CD4-positive, alpha-beta T cell treated with Interleukin-15 for 4 hours (primary cell): Measurements from ENCODE around the gene TMPRSS2.

Source experiments
- DNase-seq: peaks from one replicate; pipeline ENCODE4 v3.0.0-alpha.2; 2020; ENCODE audit warnings: low spot score

The TMPRSS2 gene

DNA sequence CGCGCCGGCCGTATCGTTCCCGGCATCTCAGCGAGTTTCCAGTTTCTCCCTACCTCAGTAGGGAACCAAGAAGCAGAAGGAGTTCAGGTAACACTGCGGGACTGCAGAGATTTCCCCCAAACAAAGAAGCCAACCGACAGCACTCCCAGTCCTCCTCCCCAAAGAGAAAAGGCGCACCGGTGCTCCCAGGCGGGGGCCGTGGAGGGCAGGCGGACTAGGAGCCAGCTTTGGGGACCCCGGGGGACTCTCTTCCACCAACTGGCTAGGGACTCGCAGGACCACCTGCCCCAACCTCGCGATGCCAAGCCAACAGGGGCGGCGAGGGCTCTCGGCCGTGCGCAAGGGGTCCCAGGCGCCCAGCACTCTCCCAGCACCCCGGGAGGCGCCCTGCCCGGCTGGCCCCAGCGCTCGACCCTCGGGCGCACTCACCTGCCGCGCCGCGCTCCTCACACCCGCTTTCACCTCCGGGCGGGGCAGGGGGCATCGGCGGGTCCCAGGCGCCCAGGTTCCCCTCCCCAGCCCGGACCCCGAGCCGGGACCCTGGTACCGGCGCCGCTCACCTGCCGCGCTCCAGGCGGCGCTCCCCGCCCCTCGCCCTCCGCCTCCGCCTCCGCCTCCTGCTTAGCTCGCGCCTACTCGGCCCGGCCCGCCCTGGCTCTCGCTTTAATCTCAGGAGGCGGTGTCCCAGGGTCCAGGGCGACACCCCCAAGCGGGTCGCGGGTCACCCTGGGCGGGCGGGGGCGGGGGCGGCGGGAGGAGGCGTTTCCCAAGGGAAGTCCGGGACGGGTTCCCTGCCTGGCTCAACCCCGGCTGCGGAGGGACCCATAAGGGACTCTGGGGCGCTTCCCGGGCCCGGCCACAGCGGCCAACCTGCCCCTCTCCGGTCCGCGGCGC, at the start of gene TMPRSS2:
TMPRSS2 (minus strand) TSS at position 638 of the 894 bp plus-strand sequence. CDS start 10,025 bp downstream, outside the sequence.
- DNase-seq, result no peak

GRCh38 chr21:41555057-41555456, 47.1 kb upstream of the TMPRSS2 start:
- no peak for DNase-seq

DNA sequence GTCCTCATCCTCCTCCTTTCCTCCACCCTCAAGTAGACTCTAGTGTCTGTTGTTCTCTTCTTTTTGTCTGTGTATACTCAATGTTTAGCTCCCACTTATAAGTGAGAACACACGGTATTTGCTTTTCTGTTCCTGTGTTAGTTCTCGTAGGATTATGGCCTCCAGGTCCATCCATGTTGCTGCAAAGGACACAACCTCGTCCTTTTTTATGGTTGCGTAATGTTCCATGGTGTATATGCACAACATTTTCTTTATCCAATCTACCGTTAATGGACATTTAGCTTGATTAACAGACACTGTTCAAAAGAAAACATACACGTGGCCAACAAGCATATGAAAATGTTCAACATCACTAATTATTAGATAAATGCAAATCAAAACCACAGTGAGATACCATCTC, 44.3 kb upstream of the TMPRSS2 start:
- no peak for DNase-seq

GRCh38 chr21:41548781-41549180, 40.8 kb upstream of the TMPRSS2 start:
- no peak for DNase-seq

DNA sequence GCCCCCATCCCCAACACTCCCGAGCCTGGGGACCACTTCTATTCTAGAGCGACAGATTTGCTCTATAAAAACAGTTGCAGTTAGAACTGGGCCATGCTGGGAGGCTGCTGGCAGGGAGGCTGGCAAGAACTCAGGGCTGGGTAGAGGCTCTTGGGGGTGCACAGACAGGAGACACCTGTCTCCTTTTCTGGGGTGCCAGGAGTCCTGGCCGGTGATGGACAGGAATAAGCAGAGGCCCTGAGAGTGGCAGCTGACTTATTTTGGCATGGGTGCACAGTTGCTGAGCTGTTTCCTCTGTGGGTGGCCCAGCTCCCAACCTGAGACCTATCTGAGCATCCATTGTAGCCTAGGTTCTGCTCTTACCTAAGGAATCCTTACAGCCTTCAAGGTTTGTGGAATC, 39.2 kb upstream of the TMPRSS2 start:
- no peak for DNase-seq

DNA sequence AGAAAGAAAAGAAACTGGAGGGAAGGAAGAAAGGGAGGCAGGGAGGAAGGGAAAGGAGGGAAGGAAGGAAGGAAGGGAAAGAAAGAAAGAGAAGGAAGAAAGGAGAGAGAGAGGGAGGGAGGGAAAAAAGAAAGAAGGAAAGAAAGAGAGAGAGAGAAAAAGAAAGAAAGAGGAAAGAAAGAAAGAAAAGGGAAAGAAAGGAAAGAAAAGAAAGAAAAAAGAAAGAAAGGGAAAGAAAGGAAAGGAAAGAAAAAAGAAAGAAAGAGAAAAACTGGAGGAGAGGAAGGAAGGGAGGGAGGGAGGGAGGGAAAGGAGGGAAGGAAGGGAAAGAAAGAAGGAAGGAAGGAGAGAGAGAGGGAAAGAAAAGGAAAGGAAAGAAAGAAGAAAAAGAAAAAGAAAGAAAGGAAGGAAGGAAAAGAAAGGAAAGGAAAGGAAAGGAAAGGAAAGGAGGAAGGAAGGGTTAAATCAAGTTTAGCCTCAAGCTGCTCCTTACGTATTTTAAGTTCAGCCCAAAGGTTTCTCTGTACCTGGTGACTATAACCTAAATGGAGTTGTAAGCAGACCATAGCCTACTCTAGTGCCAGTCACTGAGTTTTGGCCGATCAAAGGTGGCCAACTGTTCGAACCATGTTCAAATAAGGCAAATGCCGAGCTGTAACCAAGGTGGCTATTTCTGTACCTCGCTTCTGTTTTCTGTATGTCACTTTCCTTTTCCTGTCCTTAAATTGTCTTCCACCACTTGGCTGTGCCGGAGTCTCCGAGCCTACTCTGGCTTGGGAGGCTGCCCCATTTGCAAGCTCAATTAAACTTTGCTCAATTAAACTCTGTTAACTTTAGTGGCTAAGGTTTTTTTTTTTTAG, 37.8 kb upstream of the TMPRSS2 start:
- DNase-seq, result no peak

DNA sequence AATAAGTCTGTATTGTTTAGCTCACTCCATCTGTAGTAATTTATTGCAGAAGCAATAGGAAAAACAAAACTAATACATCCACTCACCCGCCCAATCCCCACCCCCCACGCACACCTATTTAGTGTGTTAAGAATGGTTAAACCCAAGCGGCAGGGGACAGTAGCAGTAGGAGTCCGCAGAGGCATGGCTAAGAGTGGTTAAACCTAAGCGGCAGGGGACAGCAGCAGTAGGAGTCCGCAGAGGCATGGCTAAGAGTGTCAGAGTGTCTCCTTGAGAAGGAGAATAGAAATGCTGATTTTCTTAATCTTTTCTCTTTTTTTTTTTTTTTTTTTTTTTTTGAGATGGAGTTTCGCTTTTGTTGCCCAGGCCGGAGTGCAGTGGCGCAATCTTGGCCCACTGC, 34.8 kb upstream of the TMPRSS2 start:
- DNase-seq, result no peak

DNA sequence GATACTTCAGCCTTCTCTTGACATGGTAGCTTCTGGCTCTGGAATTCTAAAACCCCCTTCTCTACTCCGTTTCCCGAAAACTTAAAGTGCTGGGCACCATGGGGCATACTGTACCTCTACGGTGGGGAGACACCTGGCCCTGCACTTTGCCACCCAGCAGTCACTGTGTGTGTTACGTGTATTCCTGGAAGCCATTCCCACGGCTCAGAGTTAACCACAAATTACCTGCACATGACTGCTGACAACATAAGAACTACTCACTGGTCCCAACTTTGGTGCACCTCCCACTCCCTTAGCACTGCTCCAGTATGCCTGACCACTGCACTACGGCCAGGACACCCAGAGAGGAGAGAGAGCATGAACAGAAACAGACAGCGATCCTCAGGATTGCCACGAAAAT, 29.4 kb upstream of the TMPRSS2 start:
- no peak for DNase-seq

GRCh38 chr21:41536827-41537103, 28.8 kb upstream of the TMPRSS2 start:
- DNase-seq, result no peak

- no peak for DNase-seq
Observed at GRCh38 chr21:41536076-41536826, 28.3 kb upstream of the TMPRSS2 start.

DNA sequence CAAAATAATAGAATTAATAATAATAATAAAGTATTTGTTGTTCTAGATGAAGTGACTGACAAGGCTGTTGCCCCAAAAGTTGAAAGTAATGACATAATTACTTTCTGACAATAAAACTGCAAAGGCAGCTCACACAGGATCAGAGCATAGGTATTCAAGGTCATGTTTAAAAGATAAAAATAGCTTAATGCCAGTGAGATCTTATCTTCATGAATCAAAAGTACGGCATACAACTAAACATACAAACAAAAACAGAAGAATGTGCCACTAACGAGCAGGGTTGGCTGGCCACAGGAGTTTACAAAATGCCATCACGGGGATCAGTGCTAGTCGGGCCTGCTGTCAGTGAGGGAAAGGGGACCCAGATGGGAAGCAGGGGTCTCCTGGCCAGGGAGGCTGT, 22.4 kb upstream of the TMPRSS2 start:
- no peak for DNase-seq

- DNase-seq, result no peak
Observed at GRCh38 chr21:41529769-41530168, 21.8 kb upstream of the TMPRSS2 start.

DNA sequence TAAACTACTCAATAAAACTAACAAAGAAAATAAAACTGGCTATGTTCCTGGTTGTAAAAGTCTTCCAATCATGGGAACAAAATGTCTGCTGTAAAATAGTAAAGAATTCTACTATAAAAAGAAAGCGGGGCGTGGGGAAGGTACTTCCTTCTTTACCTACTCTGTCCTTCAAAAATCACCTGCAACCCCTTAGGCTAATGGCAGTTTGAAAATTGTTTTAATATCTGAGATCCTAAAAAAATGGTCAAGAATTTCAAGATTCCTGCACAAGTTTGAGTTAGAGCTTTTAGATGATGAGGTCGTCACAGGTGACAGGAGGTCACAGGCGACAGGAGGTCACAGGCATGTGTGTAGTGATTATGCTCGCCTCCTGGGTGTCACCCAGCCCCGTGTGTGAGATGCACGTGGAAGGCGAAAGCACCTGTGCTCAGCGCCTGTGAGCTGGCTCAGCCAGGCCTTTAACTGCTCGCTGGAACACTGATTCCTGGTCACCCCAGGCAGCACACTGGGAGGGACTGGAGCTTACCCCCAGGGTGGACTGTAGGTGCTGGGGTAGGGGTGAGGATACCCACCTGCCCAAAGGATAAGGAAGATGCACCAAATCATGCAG, 18.6 kb upstream of the TMPRSS2 start:
- DNase-seq, result no peak

- no peak for DNase-seq
Observed at GRCh38 chr21:41523175-41523574, 15.2 kb upstream of the TMPRSS2 start.

DNA sequence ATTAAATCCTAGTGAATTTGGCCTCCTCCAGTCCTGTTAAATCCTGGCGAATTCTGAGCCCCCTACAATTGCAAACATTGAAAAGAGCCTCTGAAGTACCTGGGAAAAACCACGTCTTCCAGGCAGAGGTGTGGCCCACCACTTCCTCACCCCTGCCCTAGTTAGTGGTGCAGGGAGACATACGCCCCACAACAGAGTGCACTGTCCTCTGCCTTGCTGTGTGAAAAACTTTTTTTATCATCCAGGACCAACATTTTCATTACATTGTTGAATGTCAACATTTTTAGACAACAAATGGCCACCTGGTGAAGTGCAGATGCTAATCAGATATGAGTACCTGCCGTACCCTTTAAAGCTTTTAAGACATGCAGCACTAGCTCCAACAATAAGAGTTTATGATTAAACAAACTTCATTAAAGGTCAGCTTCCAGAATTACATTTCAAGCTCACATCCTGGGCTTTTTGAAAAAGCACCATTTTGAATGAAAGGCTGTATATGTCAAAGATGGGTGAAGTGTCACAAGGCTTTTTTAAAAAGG, 13.6 kb upstream of the TMPRSS2 start:
- DNase-seq, result no peak

DNA sequence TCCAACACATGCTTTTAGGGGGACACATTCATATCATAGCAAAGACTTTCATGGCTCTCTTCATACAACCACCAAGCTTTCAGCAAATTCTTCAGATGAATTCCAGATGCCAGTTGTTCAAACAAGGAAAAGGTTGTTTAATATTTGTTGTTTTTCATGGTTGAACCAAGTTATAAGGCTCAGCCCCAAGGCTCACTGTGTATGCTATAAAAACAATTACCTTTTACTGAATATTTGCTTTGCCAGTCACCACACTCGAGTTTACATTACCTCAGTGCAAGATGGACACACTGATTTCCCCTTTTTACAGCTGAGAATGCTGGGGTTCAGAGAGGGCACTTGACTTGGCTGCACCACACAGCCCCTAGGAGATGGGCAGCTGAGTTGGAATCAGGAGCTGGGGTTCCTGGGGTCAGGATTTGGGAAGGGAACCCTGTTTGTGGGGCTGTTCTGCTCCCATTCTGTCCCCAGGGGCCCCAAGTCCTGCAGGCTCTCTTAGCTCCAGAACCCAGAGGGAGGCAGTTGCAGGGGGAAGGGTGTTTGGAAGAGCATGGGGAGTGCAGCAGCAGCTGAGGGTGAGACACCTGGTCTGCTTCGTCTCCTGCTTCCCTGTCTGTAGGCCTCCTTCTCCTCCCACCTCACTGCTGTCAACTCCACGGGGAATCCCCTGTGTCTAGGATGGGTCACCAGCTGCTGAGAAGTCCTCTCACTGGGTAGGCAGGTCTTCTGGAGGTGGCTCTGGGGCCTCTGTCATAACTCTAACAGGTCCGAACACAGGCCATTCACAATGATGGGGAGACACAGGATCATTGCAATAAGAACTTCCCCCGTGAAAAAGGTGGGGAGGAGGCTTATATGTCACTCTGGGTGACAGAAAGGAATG, 12.8 kb upstream of the TMPRSS2 start:
- no peak for DNase-seq

- DNase-seq, result no peak
Observed at GRCh38 chr21:41519806-41520559, 12.0 kb upstream of the TMPRSS2 start.

GRCh38 chr21:41518757-41519156, 10.8 kb upstream of the TMPRSS2 start:
- no peak for DNase-seq

DNA sequence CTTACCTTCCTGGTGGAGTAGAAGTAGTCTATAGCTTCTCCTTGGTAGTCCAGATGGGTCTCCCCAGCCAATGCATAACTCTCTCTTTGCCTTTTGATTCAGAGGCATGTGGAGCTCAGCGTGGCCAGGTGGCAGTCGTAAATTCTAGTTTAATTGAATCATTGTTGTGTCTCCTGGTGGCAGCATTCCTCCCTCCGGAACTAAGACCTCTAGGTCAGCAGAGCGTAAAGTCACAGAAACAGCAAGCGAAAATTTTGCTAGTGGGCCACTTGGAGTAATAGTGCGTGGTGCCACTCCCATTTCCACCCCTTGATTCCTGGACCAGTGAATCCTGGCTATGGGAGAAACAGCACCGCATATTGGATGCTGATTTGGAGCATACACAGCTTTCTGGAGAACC, 3.9 kb upstream of the TMPRSS2 start:
- no peak for DNase-seq

GRCh38 chr21:41510500-41510899, 2.5 kb upstream of the TMPRSS2 start:
- DNase-seq, result no peak
